ENCODE data around the gene ANKLE1.

Gene ANKLE1

GRCh38 chr19:17262557-17262956, 19.1 kb upstream of the ANKLE1 start:
- Histone ChIP-seq H3K9ac (ENCODE audit: low read depth, low read length, poor library complexity) (peak overlapping the region; percentile 60), H2AK5ac (ENCODE audit: low read depth, low read length) (peak overlapping the region; percentile 94), H4K8ac (ENCODE audit: low read depth, low read length) (no peak overlapping the region), H3K14ac (ENCODE audit: low read length) (peak overlapping the region; percentile 31), H2BK15ac (ENCODE audit: low read length) (no peak overlapping the region), H3K27me3 (ENCODE audit: control insufficient read depth in 3 of 3, insufficient read depth in 3 of 3, low read depth in 1 of 3, low read length in 3 of 3) (peaks cover 0 to 2% (median 0%) of the 10 kb centered on the region in 3 experiments), H2BK12ac (ENCODE audit: low read length) (no peak overlapping the region), H3K18ac (ENCODE audit: low read length) (peak overlapping the region; percentile 48), H3K23ac (ENCODE audit: low read depth, low read length, poor library complexity) (no peak overlapping the region), H3K9me3 (replicated peaks in 1 of 2; ENCODE audit: control insufficient read depth in 2 of 2, insufficient read depth in 1 of 2, low read depth in 1 of 2, low read length in 2 of 2) (peaks cover 0 to 19% of the 10 kb centered on the region in 2 donors), H2BK5ac (ENCODE audit: low read length) (peak overlapping the region; percentile 82), H3K79me1 (ENCODE audit: low read depth, low read length) (no peaks in the 10 kb centered on the region), H3K4me2 (ENCODE audit: insufficient read depth, low read length, poor library complexity, severe bottlenecking) (no peak overlapping the region), H3K36me3 (replicated peaks in 1 of 2; ENCODE audit: control insufficient read depth in 2 of 2, insufficient read depth in 2 of 2, low read length in 2 of 2) (no peaks in the 10 kb centered on the region), H3K4me3 (ENCODE audit: low read length in 2 of 2) (no peak overlapping the region), H2AFZ (ENCODE audit: low read length) (peak overlapping the region; percentile 74), H3K4ac (ENCODE audit: low read length) (peak overlapping the region; percentile 89), H3K4me1 (ENCODE audit: control insufficient read depth in 2 of 2, insufficient read depth in 1 of 2, low read depth in 1 of 2, low read length in 2 of 2) (peaks cover 0 to 10% of the 10 kb centered on the region in 2 donors), H2BK120ac (ENCODE audit: low read depth, low read length) (no peak overlapping the region), H4K91ac (ENCODE audit: low read depth, low read length, poor library complexity) (no peak overlapping the region), H3K27ac (replicated peaks; ENCODE audit: low read length) (no peak overlapping the region)
- DNase-seq (ENCODE audit: low spot score), result no peak
- WGBS, 2 donors (ENCODE audit: extremely low coverage in 2 of 2, insufficient read length in 2 of 2, insufficient replicate concordance in 1 of 2), result no CpG with 5 or more reads among the region's 16 CpGs

GRCh38 chr19:17263712-17264640, 17.7 kb upstream of the ANKLE1 start:
- H3K4me3 ChIP-seq (ENCODE audit: low read length in 2 of 2), result no peak overlapping the region
- peak overlapping the region; percentile 77 for H2BK5ac ChIP-seq (ENCODE audit: low read length)
- peaks cover 0 to 2% (median 0%) of the 10 kb centered on the region in 3 experiments for H3K27me3 ChIP-seq (ENCODE audit: control insufficient read depth in 3 of 3, insufficient read depth in 3 of 3, low read depth in 1 of 3, low read length in 3 of 3)
- WGBS, 2 donors (ENCODE audit: extremely low coverage in 2 of 2, insufficient read length in 2 of 2, insufficient replicate concordance in 1 of 2), result no CpG with 5 or more reads among the region's 23 CpGs
- peaks cover 4 to 10% of the 10 kb centered on the region in 2 donors for H3K4me1 ChIP-seq (ENCODE audit: control insufficient read depth in 2 of 2, insufficient read depth in 1 of 2, low read depth in 1 of 2, low read length in 2 of 2)
- peak overlapping the region; percentile 82 for H4K8ac ChIP-seq (ENCODE audit: low read depth, low read length)
- H3K4me2 ChIP-seq (ENCODE audit: insufficient read depth, low read length, poor library complexity, severe bottlenecking), result no peak overlapping the region
- no peak overlapping the region for H4K91ac ChIP-seq (ENCODE audit: low read depth, low read length, poor library complexity)
- H3K36me3 ChIP-seq (replicated peaks in 1 of 2; ENCODE audit: control insufficient read depth in 2 of 2, insufficient read depth in 2 of 2, low read length in 2 of 2), result peaks cover under 1 to 5% of the 10 kb centered on the region in 2 donors
- no peak overlapping the region for H3K4ac ChIP-seq (ENCODE audit: low read length)
- no peak overlapping the region for H3K9ac ChIP-seq (ENCODE audit: low read depth, low read length, poor library complexity)
- H2AFZ ChIP-seq (ENCODE audit: low read length), result peak overlapping the region; percentile 84
- H2BK12ac ChIP-seq (ENCODE audit: low read length), result peak overlapping the region; percentile 49
- peaks cover 0 to 13% of the 10 kb centered on the region in 2 donors for H3K9me3 ChIP-seq (replicated peaks in 1 of 2; ENCODE audit: control insufficient read depth in 2 of 2, insufficient read depth in 1 of 2, low read depth in 1 of 2, low read length in 2 of 2)
- peak overlapping the region; percentile 64 for H3K18ac ChIP-seq (ENCODE audit: low read length)
- peak overlapping the region; percentile 79 for H2BK15ac ChIP-seq (ENCODE audit: low read length)
- no peak for DNase-seq (ENCODE audit: low spot score)
- H3K14ac ChIP-seq (ENCODE audit: low read length), result no peak overlapping the region
- peaks cover 4% of the 10 kb centered on the region for H3K79me1 ChIP-seq (ENCODE audit: low read depth, low read length)
- no peak overlapping the region for H2BK120ac ChIP-seq (ENCODE audit: low read depth, low read length)
- peak overlapping the region; percentile 96 for H2AK5ac ChIP-seq (ENCODE audit: low read depth, low read length)
- H3K23ac ChIP-seq (ENCODE audit: low read depth, low read length, poor library complexity), result peak overlapping the region; percentile 34
- no peak overlapping the region for H3K27ac ChIP-seq (replicated peaks; ENCODE audit: low read length)

GRCh38 chr19:17264641-17264979, 17.1 kb upstream of the ANKLE1 start, which contains the start of gene USHBP1:
TSS of gene USHBP1 (minus strand) at chr19:17264745. CDS start at chr19:17264299, 446 bp downstream.
- Histone ChIP-seq H4K91ac (ENCODE audit: low read depth, low read length, poor library complexity) (no peak within 1 kb of the TSS), H2AK5ac (ENCODE audit: low read depth, low read length) (peak within 1 kb of the TSS; percentile 96), H4K8ac (ENCODE audit: low read depth, low read length) (peak within 1 kb of the TSS; percentile 82), H3K36me3 (replicated peaks in 1 of 2; ENCODE audit: control insufficient read depth in 2 of 2, insufficient read depth in 2 of 2, low read length in 2 of 2) (peaks cover 2 to 9% of the 10 kb centered on the region in 2 donors), H3K4me2 (ENCODE audit: insufficient read depth, low read length, poor library complexity, severe bottlenecking) (no peak within 1 kb of the TSS), H3K14ac (ENCODE audit: low read length) (no peak within 1 kb of the TSS), H2AFZ (ENCODE audit: low read length) (peak within 1 kb of the TSS; percentile 84), H3K18ac (ENCODE audit: low read length) (peak within 1 kb of the TSS; percentile 64), H3K27me3 (ENCODE audit: control insufficient read depth in 3 of 3, insufficient read depth in 3 of 3, low read depth in 1 of 3, low read length in 3 of 3) (no peaks in the 10 kb centered on the region), H3K4ac (ENCODE audit: low read length) (no peak within 1 kb of the TSS), H3K4me3 (ENCODE audit: low read length in 2 of 2) (no peak within 1 kb of the TSS), H3K9ac (ENCODE audit: low read depth, low read length, poor library complexity) (no peak within 1 kb of the TSS), H2BK120ac (ENCODE audit: low read depth, low read length) (no peak within 1 kb of the TSS), H2BK12ac (ENCODE audit: low read length) (peak within 1 kb of the TSS; percentile 49), H3K27ac (replicated peaks; ENCODE audit: low read length) (no peak within 1 kb of the TSS), H3K9me3 (replicated peaks in 1 of 2; ENCODE audit: control insufficient read depth in 2 of 2, insufficient read depth in 1 of 2, low read depth in 1 of 2, low read length in 2 of 2) (peaks cover 0 to 7% of the 10 kb centered on the region in 2 donors), H3K4me1 (ENCODE audit: control insufficient read depth in 2 of 2, insufficient read depth in 1 of 2, low read depth in 1 of 2, low read length in 2 of 2) (peaks cover 4 to 7% of the 10 kb centered on the region in 2 donors), H2BK5ac (ENCODE audit: low read length) (peak within 1 kb of the TSS; percentile 77), H3K23ac (ENCODE audit: low read depth, low read length, poor library complexity) (peak within 1 kb of the TSS; percentile 34), H3K79me1 (ENCODE audit: low read depth, low read length) (peaks cover 4% of the 10 kb centered on the region), H2BK15ac (ENCODE audit: low read length) (peak within 1 kb of the TSS; percentile 79)
- WGBS, 2 donors (ENCODE audit: extremely low coverage in 2 of 2, insufficient read length in 2 of 2, insufficient replicate concordance in 1 of 2), result no CpG with 5 or more reads among the region's 5 CpGs
- no peak for DNase-seq (ENCODE audit: low spot score)

GRCh38 chr19:17266026-17266425, 15.7 kb upstream of the ANKLE1 start:
- H3K27me3 ChIP-seq (ENCODE audit: control insufficient read depth in 3 of 3, insufficient read depth in 3 of 3, low read depth in 1 of 3, low read length in 3 of 3), result no peaks in the 10 kb centered on the region
- no peaks in the 10 kb centered on the region for H3K9me3 ChIP-seq (replicated peaks in 1 of 2; ENCODE audit: control insufficient read depth in 2 of 2, insufficient read depth in 1 of 2, low read depth in 1 of 2, low read length in 2 of 2)
- no peak overlapping the region for H2BK5ac ChIP-seq (ENCODE audit: low read length)
- no peak overlapping the region for H2BK120ac ChIP-seq (ENCODE audit: low read depth, low read length)
- no peak overlapping the region for H3K4me3 ChIP-seq (ENCODE audit: low read length in 2 of 2)
- no peak for DNase-seq (ENCODE audit: low spot score)
- no peak overlapping the region for H3K18ac ChIP-seq (ENCODE audit: low read length)
- H3K79me1 ChIP-seq (ENCODE audit: low read depth, low read length), result peaks cover 4% of the 10 kb centered on the region
- no peak overlapping the region for H3K14ac ChIP-seq (ENCODE audit: low read length)
- no peak overlapping the region for H2AFZ ChIP-seq (ENCODE audit: low read length)
- no peak overlapping the region for H3K27ac ChIP-seq (replicated peaks; ENCODE audit: low read length)
- H2BK12ac ChIP-seq (ENCODE audit: low read length), result no peak overlapping the region
- no peak overlapping the region for H2AK5ac ChIP-seq (ENCODE audit: low read depth, low read length)
- 100% methylated on average over 1 of the region's 7 CpGs; no CpG with 5 or more reads in 1 of the 2 donors for WGBS, 2 donors (ENCODE audit: extremely low coverage in 2 of 2, insufficient read length in 2 of 2, insufficient replicate concordance in 1 of 2)
- H4K91ac ChIP-seq (ENCODE audit: low read depth, low read length, poor library complexity), result no peak overlapping the region
- no peak overlapping the region for H2BK15ac ChIP-seq (ENCODE audit: low read length)
- peaks cover 2 to 17% of the 10 kb centered on the region in 2 donors for H3K36me3 ChIP-seq (replicated peaks in 1 of 2; ENCODE audit: control insufficient read depth in 2 of 2, insufficient read depth in 2 of 2, low read length in 2 of 2)
- peaks cover 4 to 7% of the 10 kb centered on the region in 2 donors for H3K4me1 ChIP-seq (ENCODE audit: control insufficient read depth in 2 of 2, insufficient read depth in 1 of 2, low read depth in 1 of 2, low read length in 2 of 2)
- H3K4ac ChIP-seq (ENCODE audit: low read length), result no peak overlapping the region
- H3K4me2 ChIP-seq (ENCODE audit: insufficient read depth, low read length, poor library complexity, severe bottlenecking), result no peak overlapping the region
- H3K9ac ChIP-seq (ENCODE audit: low read depth, low read length, poor library complexity), result no peak overlapping the region
- no peak overlapping the region for H4K8ac ChIP-seq (ENCODE audit: low read depth, low read length)
- H3K23ac ChIP-seq (ENCODE audit: low read depth, low read length, poor library complexity), result no peak overlapping the region
